HepG2 (cell line): ENCODE results near the gene RHOBTB3. TPM values are rescaled to one million over a fixed set of nuclear protein-coding genes. Genes with fewer than 3 reads are reported as not detected.

Experiments used
- ATF4 ChIP-seq, 2 experiments: fragments of 450-650 bp in 1 of 2; sonication (generic) in 1 of 2; formaldehyde crosslinking; IDR thresholded peaks; 2 replicates each; pipeline versions ENCODE4 v1.5.0 to v1.8.0; 2020 to 2022; ENCODE audit warnings: mild to moderate bottlenecking in 1 of 2, missing genetic modification reagents in 1 of 2
- FOXA3 ChIP-seq: IDR thresholded peaks from 2 replicates; pipeline ENCODE4 v1.6.1; 2016; ENCODE audit warnings: missing genetic modification reagents, missing compliant biosample characterization
- FOXJ3 ChIP-seq: sonication (generic); formaldehyde crosslinking; IDR thresholded peaks from 2 replicates; pipeline ENCODE4 v1.4.0; 2020; ENCODE audit warnings: missing genetic modification reagents, mild to moderate bottlenecking, borderline replicate concordance
- FOXO1 ChIP-seq: sonication (generic); formaldehyde crosslinking; IDR thresholded peaks from 2 replicates; pipeline ENCODE4 v1.4.0; 2020; ENCODE audit warnings: missing genetic modification reagents
- KAT2B ChIP-seq: fragments of 150-350 bp; IDR thresholded peaks from 2 replicates; pipeline ENCODE4 v1.6.1; 2014; ENCODE audit warnings: low read depth, low read length, borderline replicate concordance
- KAT8 ChIP-seq: IDR thresholded peaks from 2 replicates; pipeline ENCODE4 v1.6.1; 2016; ENCODE audit warnings: missing genetic modification reagents, missing compliant biosample characterization
- PAF1 ChIP-seq: IDR thresholded peaks from 2 replicates; pipeline ENCODE4 v1.6.1; 2016; ENCODE audit warnings: missing genetic modification reagents, missing compliant biosample characterization
- PRDM10 ChIP-seq: sonication (generic); formaldehyde crosslinking; IDR thresholded peaks from 2 replicates; pipeline ENCODE4 v1.4.0; 2020; ENCODE audit warnings: low read depth, missing genetic modification reagents
- RAD21 ChIP-seq: fragments of 450-650 bp; formaldehyde crosslinking; IDR thresholded peaks from 2 replicates; pipeline ENCODE4 v1.5.0; 2020; ENCODE audit warnings: mild to moderate bottlenecking
- RXRA ChIP-seq: sonication (generic); formaldehyde crosslinking; IDR thresholded peaks from 2 replicates; pipeline ENCODE4 v1.5.1; 2020; ENCODE audit warnings: missing genetic modification reagents
- SMC3 ChIP-seq: IDR thresholded peaks from 2 replicates; pipeline ENCODE4 v1.6.1; 2011; ENCODE audit warnings: low read length, improper control_type of control experiment
- SRSF4 ChIP-seq: fragments of 200-400 bp; formaldehyde crosslinking; IDR thresholded peaks from one replicate; pipeline ENCODE4 v1.6.1; 2018; ENCODE audit warnings: mild to moderate bottlenecking, low read depth, low read length, moderate library complexity; ENCODE audit not compliant: poor library complexity, severe bottlenecking
- TGIF2 ChIP-seq: IDR thresholded peaks from 2 replicates; pipeline ENCODE4 v1.6.1; 2016; ENCODE audit warnings: control low read depth, missing compliant biosample characterization
- ZNF260 ChIP-seq: sonication (generic); formaldehyde crosslinking; IDR thresholded peaks from 2 replicates; pipeline ENCODE4 v1.4.0; 2020; ENCODE audit warnings: missing genetic modification reagents, low read depth, mild to moderate bottlenecking, borderline replicate concordance
- ZNF503 ChIP-seq: sonication (generic); formaldehyde crosslinking; IDR thresholded peaks from 2 replicates; pipeline ENCODE4 v1.4.0; 2020; ENCODE audit warnings: missing genetic modification reagents
- ZNF619 ChIP-seq: sonication (generic); formaldehyde crosslinking; IDR thresholded peaks from 2 replicates; pipeline ENCODE4 v1.4.0; 2020; ENCODE audit warnings: mild to moderate bottlenecking, missing genetic modification reagents
- ZNF788 ChIP-seq: sonication (generic); formaldehyde crosslinking; IDR thresholded peaks from 2 replicates; pipeline ENCODE4 v1.5.0; 2020; ENCODE audit warnings: mild to moderate bottlenecking, missing genetic modification reagents, borderline replicate concordance
- ZNF83 ChIP-seq: sonication (generic); formaldehyde crosslinking; IDR thresholded peaks from 2 replicates; pipeline ENCODE4 v1.4.0; 2020; ENCODE audit warnings: missing genetic modification reagents, mild to moderate bottlenecking, borderline replicate concordance
- polyA plus RNA-seq, 8 experiments: library from polyadenylated mRNA; depleted of rRNA in 3 of 8; stranded (reverse) in 7 of 8; unstranded in 1 of 8; fragments of >200 nt; fragmentation: Illumina TruSeq in 4 of 8; extraction: Trizol in 4 of 8; gene quantifications; 2 replicates each; pipeline versions ENCODE4 v1.2.1 to v1.2.3, GENCODE V29; 2011 to 2016; ENCODE audit warnings: low read depth in 4 of 8, missing spikeins in 1 of 8, mixed read lengths in 1 of 8; ENCODE audit not compliant: insufficient read depth in 1 of 8
- total RNA-seq, 5 experiments: library from RNA; depleted of rRNA; stranded (reverse); fragments of >200 nt; fragmentation: Illumina TruSeq; extraction: Trizol; gene quantifications; 2 replicates each; pipeline ENCODE4 v1.2.3, GENCODE V29; 2016; ENCODE audit warnings: low read depth in 1 of 5
- TF ChIP-seq, protein P1 (sequence below): sonication (generic); formaldehyde crosslinking; IDR thresholded peaks from 2 replicates; pipeline ENCODE4 v1.4.0; 2020; ENCODE audit warnings: missing genetic modification reagents
- TF ChIP-seq, protein P2 (sequence below): sonication (generic); formaldehyde crosslinking; IDR thresholded peaks from 2 replicates; pipeline ENCODE4 v1.4.0; 2020; ENCODE audit warnings: missing genetic modification reagents, borderline replicate concordance

Gene RHOBTB3
- total and polyA plus RNA-seq, 2 of the 13 experiments (the other 11 are each of a cell fraction or from before 2014, with no cell fraction given) = 31.6 to 35.4 TPM

- TF ChIP-seq ZNF788 (CRISPR knock-in tag) (no peak), KAT2B (no peak), ZNF619 (no peak), RAD21 (CRISPR knock-in tag) (no peak), ATF4 (CRISPR knock-in tag; IDR thresholded peaks at IDR 0.05) (no peak), PAF1 (peak; percentile 82; the same call in 1 of the 2 replicates), FOXA3 (CRISPR knock-in tag) (peak; percentile 54; the same call in 1 of the 2 replicates), PRDM10 (CRISPR knock-in tag) (no peak), ZNF503 (no peak), KAT8 (peak; percentile 60), SRSF4 (no peak), FOXO1 (CRISPR knock-in tag) (peak; percentile 68; the same call in 1 of the 2 replicates), ZNF83 (CRISPR knock-in tag) (no peak), ZNF260 (no peak), FOXJ3 (no peak), TGIF2 (CRISPR knock-in tag) (no peak), SMC3 (0 out of 2 replicates have a peak, but pooled peaks have one; percentile 2), RXRA (CRISPR knock-in tag) (no peak)
- TF ChIP-seq, protein P1, sequence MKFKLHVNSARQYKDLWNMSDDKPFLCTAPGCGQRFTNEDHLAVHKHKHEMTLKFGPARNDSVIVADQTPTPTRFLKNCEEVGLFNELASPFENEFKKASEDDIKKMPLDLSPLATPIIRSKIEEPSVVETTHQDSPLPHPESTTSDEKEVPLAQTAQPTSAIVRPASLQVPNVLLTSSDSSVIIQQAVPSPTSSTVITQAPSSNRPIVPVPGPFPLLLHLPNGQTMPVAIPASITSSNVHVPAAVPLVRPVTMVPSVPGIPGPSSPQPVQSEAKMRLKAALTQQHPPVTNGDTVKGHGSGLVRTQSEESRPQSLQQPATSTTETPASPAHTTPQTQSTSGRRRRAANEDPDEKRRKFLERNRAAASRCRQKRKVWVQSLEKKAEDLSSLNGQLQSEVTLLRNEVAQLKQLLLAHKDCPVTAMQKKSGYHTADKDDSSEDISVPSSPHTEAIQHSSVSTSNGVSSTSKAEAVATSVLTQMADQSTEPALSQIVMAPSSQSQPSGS (CRISPR knock-in tag) = no peak; the same call in 1 of the 2 replicates
- TF ChIP-seq, protein P2, sequence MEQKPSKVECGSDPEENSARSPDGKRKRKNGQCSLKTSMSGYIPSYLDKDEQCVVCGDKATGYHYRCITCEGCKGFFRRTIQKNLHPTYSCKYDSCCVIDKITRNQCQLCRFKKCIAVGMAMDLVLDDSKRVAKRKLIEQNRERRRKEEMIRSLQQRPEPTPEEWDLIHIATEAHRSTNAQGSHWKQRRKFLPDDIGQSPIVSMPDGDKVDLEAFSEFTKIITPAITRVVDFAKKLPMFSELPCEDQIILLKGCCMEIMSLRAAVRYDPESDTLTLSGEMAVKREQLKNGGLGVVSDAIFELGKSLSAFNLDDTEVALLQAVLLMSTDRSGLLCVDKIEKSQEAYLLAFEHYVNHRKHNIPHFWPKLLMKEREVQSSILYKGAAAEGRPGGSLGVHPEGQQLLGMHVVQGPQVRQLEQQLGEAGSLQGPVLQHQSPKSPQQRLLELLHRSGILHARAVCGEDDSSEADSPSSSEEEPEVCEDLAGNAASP (CRISPR knock-in tag) = no peak; the same call in 1 of the 2 replicates
These were observed 39.9 kb downstream of the RHOBTB3 start (continued) for GRCh38 chr5:95770830-95771708.
